CD4-positive, alpha-beta T cell treated with Interleukin-17A for 4 hours (primary cell): ENCODE data around the gene AK1.

Source experiments
- DNase-seq: peaks from one replicate; pipeline ENCODE4 v3.0.0-alpha.2; 2020; ENCODE audit warnings: mixed read lengths

Gene AK1, protein sequence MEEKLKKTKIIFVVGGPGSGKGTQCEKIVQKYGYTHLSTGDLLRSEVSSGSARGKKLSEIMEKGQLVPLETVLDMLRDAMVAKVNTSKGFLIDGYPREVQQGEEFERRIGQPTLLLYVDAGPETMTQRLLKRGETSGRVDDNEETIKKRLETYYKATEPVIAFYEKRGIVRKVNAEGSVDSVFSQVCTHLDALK

DNA sequence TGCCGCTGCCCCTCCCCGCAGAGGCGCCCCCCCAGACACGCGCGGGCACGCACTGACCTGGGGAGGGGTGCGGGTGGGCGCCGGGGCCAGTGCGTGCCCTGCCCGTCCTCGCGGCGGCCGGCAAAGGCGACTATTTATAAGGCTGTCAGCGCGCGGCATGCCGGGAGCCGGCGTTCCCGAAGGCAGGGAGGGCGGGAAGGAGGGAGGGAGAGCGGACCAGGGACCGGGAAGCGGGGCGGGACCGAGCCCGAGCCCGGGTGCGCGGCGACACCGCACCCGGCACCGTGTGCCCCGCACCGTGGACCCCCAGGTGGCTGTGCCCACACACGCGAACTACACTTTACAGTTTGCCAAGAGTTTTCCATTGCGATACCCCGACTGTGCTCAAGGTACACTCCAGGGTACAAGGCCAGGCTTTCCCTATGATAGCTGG, at the start of gene AK1:
Gene AK1, minus strand, starts transcription at position 110 of the 433 bp plus-strand sequence. CDS start 3,058 bp downstream, outside the sequence.
- no peak for DNase-seq

DNA sequence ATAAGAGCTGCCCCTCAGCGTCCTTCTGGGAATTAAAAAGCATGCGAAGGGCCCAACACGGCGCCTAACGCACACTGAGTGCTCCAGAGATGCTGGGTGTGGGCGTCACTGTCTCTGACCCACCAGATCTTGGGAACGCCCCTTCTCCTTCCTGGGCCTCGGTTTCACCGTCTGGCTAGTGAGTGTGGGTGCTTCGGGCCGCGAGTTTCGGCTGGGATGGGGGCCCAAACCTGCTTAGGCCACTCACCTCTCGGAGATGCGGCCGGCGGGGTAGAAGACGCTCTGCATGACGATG, 49.4 kb upstream of the AK1 start:
- peak; percentile 37 for DNase-seq

DNA sequence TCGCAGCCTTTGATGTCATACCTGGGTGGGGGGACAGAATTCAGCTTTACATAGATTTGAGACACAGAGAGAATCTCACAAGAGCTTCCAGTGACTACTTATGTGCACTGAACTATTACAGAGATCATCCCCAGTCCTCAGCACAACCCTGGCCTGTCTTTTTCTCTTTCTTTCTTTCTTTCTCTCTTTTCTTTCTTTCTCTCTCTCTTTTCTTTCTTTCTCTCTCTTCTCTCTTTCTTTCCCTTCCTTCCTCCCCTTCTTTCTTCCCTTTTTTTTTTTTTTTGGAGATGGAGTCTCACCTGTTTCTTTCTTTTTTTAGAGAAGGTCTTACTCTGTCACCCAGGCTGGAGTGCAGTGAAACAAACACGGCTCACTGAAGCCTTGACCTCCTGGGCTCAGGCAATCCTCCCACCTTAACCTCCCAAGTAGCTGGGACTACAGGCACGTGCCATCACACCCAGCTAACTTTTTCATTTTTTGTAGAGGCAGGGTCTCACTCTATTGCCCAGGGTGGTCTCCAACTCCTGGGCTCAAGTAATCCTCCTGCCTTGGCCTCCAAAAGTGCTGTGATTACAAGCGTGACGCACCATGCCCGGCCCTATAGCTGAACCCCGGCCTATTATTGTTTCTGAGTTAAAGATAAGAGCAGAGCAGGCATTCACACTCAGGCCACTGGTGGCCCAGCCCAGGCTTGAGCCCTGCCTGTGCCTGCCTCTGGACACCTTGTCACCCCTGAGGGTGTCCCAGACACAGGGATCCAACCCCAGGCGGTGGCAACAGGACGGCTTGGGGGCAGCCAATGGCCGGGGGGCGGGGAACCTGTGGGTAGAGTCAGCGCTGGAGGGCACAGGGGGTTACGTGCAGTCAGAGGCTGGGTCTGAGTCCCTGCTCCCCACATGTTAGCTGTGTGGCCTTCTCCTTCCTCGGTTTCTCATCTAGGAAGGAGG, 48.8 kb upstream of the AK1 start:
- no peak for DNase-seq

DNA sequence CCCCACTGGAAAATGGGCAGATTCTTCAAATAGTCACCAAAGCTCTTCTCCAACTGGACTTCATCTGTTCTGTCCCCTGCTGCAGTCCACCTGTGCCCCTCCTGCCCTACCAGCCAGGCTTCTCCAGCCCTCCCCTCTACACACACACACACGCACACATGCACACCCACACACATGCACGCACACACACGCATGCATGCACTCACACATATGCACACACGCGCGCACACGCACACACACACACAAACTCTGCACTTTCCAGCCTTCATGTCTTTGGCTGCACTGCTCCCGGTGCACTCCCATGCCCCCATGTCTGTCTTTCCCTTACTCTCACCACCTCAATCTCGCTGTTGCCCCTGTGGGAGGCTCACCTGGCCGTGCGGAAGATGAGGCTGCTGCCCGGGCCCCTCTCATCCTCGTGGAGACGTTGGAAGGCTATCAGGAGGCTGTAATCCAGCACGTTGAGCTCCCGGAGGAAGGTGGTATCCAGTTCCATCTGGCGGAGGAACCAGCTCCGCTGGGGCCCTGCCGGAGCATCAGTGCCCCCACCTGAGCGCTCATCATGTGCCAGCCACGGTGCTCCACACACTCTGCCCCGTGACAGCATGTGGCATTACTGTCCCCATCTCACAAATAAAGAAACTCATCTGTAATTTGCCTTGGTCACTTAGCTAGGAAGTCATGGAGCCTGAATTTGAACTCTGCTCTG, 47.4 kb upstream of the AK1 start:
- no peak for DNase-seq

DNA sequence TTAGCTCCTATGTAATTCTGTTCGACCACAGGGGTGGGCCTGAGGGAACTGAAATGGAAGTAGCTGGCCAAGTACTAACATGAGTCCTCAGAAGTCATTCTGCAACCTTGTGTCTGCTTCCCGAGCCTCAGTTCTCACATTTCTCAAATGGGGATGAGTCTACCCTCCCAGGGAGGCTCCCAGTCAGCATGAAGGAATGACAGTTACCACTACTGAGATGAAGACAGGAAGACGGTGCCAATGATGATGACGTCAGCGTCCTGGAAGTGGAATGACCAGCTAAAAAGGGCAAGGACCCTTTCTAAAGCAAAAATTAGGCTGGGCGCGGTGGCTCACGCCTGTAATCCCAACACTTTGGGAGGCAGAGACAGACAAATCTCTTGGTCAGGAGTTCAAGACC, 46.3 kb upstream of the AK1 start:
- no peak for DNase-seq

DNA sequence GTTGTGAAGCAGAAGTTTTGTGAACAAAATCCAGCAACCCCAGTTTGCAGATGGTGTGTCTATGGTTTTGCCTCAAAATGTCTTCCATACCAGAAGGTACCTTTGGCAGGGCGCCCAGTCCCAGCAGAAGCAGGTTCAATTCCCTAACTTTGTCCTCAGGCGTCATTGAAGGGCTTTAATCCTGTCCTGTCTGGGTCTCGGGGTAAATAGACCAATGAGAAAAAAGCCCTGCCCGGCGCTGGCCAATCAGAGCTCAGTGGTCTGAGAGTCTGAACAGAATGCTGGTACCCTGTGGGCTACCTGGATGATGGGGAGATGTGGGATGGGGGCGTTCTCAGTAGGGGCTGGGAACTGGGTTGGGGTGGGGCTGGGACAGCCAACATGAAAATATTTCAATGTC, 45.6 kb upstream of the AK1 start:
- no peak for DNase-seq

DNA sequence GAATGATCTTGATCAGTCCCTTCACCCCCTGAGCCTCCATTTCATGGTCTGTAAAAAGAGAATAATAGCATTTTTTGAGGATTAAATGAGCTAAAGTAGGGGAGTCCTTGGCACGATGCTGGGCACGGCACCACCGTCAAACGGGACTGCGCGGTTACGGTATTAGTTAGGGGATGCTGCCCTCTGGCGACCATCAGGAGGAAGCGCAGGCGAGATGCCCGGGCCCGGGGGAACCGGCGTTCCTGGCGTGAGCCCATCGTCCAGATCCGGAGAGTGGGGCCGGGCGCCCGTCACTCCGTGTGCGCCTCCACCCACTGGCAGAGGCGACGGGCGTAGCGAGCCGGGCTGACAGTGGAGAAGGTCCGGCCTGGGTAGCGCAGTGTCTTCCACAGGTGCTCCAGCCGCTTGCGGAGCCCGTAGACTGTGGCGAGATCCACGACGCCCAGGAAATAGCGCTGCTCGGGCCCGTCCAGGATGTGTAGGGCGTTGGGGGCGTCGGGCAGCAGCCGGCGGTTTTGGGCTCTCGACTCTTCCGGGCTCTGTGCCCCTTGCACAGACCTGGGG, 44.2 kb upstream of the AK1 start:
- peak; percentile 85 for DNase-seq

DNA sequence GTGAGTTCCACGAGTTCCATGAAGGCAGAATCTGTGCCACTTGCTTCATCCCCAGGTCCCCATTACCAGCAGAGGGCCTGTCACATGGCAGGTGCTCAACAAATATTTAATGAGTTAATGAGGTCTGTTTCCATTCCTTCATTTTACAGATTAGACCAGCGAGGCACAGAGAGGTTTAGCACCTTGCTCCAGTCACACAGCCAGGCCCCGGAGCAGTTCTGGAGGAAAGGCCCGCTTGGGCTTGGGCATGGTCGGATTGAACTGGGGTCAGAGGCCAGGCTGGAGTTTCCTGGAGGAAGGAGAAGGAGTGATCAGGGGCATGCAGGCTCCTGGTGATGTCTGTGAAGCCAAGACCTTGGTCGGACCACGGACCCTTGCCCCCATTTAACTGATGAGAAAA, 43.3 kb upstream of the AK1 start:
- no peak for DNase-seq

DNA sequence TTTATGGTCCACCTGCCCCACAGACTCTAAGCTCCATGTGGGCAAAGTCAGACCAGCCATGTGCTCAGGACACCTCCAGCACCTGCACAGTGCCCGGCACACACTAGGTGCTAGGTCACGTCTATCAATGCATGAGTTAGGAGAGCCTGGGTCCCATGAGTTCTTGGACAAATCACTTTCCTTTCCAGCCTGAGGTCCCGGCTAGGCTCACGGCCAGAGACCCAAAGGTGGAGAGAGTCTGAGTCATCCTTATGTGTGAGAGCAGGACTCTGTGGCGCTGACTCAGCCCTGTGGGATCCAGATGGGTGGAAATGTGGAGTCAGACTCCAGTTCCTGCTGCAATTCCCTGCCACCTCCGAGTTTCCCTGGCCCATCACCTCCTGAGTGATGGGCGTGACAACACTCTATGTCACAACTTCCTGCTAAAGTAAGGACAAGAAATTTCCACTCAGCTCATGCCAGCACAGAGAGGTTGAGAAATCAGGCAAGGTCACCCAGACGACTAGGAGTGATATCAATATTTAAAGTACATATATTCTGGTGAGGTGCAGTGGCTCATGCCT, 41.9 kb upstream of the AK1 start:
- DNase-seq: no peak

DNA sequence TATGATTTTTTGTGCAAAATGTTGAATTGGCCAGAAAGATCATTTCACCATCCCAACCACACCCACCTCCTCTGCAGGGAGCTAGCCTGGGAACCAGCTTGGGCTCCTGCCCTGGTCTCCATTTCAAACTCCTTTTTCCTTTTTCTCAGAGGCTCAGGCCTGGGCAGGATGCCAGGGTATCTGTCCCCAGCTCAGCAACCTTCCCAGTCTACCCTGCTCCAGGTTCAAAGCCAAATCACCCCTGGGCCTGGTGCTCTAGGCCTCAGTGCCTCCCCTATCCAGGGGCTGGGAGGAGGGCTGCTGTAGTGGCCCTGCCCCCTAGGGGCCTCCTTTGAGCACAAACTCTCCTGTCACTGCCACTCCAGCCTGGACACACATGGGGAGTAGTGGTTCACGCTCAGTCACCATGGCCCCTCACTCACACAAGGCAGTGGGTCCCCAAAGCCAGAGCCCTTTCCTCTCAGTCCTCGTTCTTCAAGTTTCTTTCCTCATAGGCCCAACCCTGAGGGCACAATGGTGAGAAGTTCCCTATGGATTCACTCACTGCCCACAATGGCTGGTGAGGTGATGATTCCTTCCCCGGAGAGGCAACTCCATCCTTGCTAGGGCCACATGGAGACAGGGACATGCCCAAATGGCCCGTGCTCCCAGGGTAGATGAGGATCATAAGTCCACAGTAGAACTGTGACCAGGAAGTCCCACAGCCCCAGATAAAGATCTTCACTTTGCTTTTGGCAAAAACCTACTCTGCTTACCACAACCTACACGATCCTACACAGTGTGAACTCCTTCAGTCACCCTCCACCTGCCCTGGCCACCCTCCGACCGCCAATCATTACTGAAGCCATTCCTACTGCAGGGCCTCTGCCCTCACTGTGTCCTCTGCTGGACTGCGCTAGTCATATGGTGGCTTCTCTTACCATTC, 41.0 kb upstream of the AK1 start:
- peak; percentile 43 for DNase-seq

DNA sequence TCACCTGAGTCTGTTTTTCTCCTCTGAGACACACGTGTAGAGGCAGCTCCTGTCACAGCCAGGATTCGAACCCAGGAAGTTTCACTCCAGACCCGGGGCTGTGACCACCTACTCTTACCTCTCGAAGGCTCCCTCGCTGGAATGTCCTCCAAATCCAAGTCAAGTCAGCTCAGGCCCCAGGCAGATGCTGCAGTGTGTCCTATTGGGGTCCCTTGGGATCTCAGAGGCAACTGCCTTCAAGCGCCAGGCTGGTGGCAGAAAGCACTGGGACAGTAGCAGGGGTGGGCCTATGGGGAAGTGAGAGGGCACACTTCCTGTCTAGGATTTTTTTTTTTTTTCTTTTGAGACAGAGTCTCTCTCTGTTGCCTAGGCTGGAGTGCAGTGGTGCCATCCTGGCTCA, 40.1 kb upstream of the AK1 start:
- DNase-seq: no peak

DNA sequence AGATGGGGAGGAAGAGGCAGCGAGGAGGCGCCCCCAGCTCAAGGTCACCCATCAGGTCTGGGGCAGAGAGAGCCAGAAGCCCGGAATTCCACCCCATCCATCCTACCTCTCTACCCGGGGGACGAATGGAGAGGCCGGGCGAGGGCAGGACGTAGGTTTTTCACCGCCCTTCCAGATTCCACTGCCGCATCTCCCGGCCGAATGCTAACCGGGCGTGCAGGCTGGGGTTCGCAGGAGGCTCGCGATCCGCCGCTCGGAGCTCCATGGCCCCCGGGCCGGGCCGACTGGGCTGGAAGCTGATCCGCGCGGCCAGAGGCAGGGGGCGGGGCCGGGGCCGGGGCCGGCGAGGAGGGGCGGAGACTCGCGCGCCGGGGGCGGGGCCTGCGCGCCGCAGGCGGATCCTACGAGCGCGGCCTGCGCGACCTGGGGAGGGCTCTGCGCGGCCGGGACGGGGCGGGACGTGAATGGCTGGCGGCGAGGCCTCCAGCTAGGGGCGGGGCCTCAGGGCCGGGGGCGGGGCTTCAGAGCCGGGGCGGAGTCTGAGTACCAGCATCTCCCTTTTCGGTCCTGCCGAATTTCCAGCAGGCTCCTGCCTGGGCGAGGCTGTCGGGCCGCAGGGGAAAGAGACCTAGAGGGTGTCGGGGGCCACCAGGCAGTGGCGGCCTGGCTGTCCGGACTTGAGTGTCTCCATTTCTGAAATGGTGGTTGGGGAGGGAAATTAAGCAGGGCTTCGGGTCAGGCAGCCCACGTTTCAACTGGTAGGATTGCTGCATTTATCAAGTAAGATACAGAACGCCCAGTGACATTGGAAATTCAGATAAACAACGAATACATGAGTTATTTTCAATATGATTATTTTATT, 39.5 kb upstream of the AK1 start, which contains the start of gene ST6GALNAC4:
Gene ST6GALNAC4, minus strand, starts transcription at position 322 of the 862 bp plus-strand sequence. CDS start 622 bp downstream, outside the sequence.
- DNase-seq: peak; percentile 99

DNA sequence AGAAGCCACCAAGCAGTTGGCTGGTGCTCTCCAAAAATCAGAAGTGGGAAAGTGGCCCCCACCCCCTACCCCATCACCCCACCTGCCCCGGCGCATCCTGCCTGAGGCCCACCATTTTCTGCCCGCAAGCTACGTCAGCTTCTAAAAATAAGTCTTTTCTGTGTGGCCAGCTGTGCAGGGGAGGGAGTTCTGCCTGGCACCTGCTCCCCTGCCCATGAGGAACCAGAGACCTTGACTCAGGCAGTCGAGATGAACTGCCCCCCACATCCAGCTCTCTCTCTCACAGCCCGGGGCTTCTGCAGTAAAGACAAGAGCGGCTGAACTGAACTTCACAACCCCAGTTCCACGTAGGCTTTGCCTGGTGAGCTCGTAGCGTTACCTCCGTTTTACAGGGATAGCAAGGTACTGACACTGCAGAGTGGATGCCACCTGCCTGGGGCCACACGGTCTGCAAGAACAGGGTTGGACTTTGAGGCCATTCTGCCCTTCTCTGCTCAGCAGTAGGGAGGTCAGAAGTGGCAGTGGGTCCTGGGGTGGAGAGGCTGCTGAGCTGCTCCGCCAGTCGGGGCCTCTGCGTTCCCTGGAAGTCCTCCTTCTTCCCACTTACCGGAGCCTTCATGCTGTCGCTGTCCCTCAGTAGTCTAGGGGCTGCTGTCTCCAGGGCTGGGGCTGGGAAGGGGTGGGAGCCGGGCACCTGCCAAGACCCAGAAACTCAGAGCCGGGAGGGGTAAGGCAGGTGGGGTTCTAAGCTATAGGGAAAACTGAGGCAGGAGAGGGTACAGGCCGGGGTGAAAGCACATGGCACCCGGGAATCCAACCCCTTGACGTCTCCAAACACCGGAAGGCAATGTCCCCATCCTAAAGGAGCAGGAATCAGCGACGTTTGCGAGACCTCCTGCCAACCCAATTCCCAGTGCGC, 38.6 kb upstream of the AK1 start:
- no peak for DNase-seq

DNA sequence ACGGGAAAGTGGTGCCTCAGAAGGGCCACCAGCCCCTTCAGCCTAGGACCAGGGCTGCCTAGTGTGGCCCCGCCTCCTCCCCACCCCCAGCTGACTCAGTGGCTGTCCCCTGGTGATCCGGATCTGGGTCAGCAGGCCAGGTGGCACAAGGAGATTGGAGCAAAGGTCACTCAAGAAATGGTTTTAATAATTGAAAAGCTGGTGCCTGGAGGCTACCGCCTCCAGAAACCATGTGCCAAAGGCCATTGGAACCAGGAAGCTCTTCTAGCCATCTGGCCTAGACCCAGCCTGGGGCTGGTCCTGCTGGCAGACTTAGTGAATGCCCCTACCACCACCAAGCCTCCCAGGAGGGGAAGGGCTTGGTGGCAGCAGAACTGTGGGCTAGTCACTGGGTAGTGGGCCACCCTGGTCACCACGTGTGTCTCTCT, 37.9 kb upstream of the AK1 start:
- DNase-seq: no peak

DNA sequence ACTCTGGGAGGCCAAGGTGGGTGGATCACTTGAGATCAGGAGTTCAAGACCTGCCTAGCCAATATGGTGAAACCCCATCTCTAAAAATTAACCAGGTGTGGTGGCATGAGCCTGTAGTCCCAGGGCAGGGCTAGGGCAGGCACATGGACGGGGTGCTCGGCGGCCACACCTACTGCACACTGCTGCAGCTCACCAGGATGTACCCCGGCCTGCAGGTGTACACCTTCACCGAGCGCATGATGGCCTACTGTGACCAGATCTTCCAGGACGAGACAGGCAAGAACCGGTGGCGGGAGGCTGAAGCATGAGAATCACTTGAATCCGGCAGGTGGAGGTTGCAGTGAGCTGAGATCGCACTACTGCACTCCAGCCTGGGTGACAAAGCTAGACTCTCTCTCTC, 36.2 kb upstream of the AK1 start:
- no peak for DNase-seq

DNA sequence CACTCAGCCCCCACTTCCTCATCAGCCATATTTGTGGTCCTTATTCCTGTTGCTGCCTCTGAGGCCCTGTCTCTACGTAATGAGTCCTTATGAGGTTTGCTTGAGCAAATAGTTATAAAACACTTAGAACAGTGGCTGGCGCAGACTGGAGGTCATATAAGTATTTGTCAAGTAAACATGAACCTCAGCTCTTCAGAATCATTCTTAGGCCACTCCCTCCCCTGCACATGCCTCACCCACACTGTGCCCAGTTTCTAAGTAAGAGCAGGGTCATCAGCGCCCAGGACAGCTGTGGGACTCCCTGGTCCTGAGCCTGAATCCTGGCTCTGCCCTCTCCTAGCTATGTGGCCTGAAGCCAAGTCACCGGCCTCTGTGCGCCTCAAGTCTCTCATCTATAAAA, 35.4 kb upstream of the AK1 start:
- no peak for DNase-seq

DNA sequence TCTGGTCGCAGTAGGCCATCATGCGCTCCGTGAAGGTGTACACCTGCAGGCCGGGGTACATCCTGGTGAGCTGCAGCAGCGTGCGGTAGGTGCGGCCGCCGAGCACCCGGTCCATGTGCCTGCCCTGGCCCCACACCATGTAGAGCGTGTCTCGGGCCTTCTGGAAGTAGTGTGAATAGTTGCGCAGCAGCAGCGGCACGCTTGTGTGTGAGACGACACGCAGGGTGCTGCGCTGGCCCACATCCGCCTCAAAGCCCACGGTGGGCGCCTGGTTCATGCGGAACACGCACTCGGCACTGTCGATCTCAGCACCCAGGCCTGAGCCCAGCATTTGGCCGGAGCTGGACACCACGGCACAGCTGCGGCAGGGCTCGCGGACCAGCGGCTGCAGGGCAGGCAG, 34.8 kb upstream of the AK1 start:
- no peak for DNase-seq

DNA sequence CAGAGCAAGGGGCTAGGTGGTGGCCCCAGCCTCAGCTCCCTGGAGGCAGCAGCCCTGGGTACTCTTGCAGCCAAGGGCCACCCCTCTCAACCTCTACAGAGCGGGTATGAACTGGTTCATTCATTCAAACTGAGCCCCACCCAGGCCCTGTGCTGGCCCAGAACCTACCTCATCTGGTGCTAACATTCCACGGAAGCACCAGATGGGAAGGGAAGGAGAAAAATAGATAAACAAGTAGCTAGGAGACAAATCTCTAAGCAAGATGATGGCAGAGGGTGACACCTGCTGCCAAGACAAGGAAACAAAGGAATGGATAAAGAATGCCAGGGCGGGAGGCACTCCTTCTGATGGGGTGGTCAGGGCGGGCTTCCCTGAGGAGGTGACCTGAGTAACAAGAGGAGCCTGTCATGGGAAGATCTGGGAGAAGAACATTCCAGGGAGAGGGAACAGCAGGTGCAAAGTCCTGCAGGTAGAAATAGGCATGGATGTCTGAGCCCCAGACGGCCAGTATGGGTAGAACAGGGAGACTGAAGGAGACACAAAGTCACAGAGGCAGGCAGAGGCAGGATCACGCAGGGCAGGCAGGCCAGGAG, 33.2 kb upstream of the AK1 start:
- peak; percentile 42 for DNase-seq

DNA sequence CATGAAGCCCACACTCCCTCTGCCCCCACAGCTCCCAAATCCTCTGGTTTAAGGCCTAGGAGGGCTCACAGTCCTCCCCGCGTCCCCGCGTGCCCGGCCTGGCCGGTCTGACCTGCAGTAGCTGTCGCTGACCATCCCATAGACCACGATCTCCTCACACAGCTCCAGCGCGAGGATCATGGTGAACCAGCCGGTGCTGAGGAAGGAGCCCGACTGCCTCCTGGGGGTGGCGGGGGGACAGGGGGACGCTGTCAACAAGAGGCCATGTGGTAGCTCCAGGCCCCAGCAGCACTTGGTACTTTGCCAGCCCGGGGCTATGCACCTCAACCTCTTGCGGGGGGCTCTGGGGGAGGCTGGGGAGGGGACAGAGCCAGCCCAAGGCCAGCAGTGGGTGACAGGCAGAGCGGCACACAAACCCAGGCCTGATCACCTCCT, 32.4 kb upstream of the AK1 start:
- no peak for DNase-seq

DNA sequence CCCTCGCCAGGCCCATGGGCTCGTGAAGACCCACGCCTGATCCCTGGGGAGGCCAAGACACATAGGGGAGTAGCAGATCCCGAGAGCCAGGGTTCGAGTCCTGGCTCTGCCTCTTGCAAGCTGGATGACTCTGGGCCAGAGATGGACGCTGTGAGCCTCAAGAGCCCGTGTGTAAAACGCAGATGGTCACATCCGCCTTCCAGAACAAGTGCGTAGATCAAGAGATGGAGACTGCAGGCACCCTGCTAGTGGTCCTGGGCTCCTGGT, 31.1 kb upstream of the AK1 start:
- no peak for DNase-seq
